H1 (cell line): ENCODE data around the gene VN1R5. TPM values are rescaled to one million over a fixed set of nuclear protein-coding genes. Genes with fewer than 3 reads are reported as not detected.

Source experiments
- CTCF ChIA-PET: fragments of 300-600 bp; sonication (Branson Sonifier 250); formaldehyde crosslinking; loops from one replicate; lab custom pipeline; 2021; ENCODE audit not compliant: partially characterized antibody; lab: Charles Lee
- POLR2A ChIA-PET: fragments of 300-600 bp; sonication (Branson Sonifier 250); formaldehyde crosslinking; loops from one replicate; lab custom pipeline; 2021; ENCODE audit warnings: inconsistent platforms; ENCODE audit not compliant: partially characterized antibody; lab: Charles Lee
- DNase-seq, 2 experiments: peaks; one replicate each; pipeline versions ENCODE4 v3.0.0 to v3.0.0-alpha.2; 2010 to 2022; ENCODE audit warnings: low spot score in 2 of 2, low read depth in 1 of 2, mixed read lengths in 1 of 2
- FAIRE-seq: peaks from 2 replicates; lab custom pipeline; 2011; peaks lifted over from hg19 to GRCh38; lab: Jason Lieb, UNC
- H2AFZ ChIP-seq: 2 replicates; pipeline ENCODE4 v1.8.1; 2012; ENCODE audit warnings: low read length, inconsistent platforms
- H2AK5ac ChIP-seq: 2 replicates; pipeline ENCODE4 v1.6.1; 2013; ENCODE audit warnings: low read depth, low read length
- H2BK120ac ChIP-seq: replicated peaks from 2 replicates; pipeline ENCODE3; 2013; ENCODE audit warnings: low read depth, low read length, inconsistent platforms
- H2BK12ac ChIP-seq: 2 replicates; pipeline ENCODE4 v1.6.1; 2013; ENCODE audit warnings: low read depth, low read length
- H2BK15ac ChIP-seq: 2 replicates; pipeline ENCODE4 v1.6.1; 2013; ENCODE audit warnings: low read length
- H2BK20ac ChIP-seq: 2 replicates; pipeline ENCODE4 v1.6.1; 2013; ENCODE audit warnings: low read length
- H2BK5ac ChIP-seq: 2 replicates; pipeline ENCODE4 v1.6.1; 2013; ENCODE audit warnings: low read depth, low read length
- H3K14ac ChIP-seq: 2 replicates; pipeline ENCODE4 v1.6.1; 2013; ENCODE audit warnings: inconsistent platforms; ENCODE audit not compliant: insufficient read length
- H3K18ac ChIP-seq: 2 replicates; pipeline ENCODE4 v1.6.1; 2013; ENCODE audit warnings: low read length; ENCODE audit errors: extremely low read depth
- H3K23ac ChIP-seq: 2 replicates; pipeline ENCODE4 v1.6.1; 2013; ENCODE audit warnings: inconsistent platforms; ENCODE audit not compliant: insufficient read length
- H3K23me2 ChIP-seq: 2 replicates; pipeline ENCODE4 v1.6.1; 2013; ENCODE audit warnings: low read depth, low read length
- H3K27ac ChIP-seq: 2 replicates; pipeline ENCODE4 v1.6.1; 2011; ENCODE audit warnings: low read depth, low read length, inconsistent platforms
- H3K27me3 ChIP-seq, 4 experiments: replicated peaks in 1 of 4; 1 replicate in 1 of 4; 2 replicates in 3 of 4; pipeline versions ENCODE4 v1.6.1 to v1.8.1; 2011 to 2013; ENCODE audit warnings: low read length in 3 of 4, mild to moderate bottlenecking in 3 of 4, inconsistent platforms in 2 of 4, mixed read lengths in 2 of 4, moderate library complexity in 1 of 4; ENCODE audit not compliant: control insufficient read depth in 3 of 4, insufficient read depth in 3 of 4; ENCODE audit errors: extremely low read depth in 1 of 4
- H3K36me3 ChIP-seq, 4 experiments: 2 replicates each; pipeline versions ENCODE4 v1.6.1 to v1.8.1; 2011 to 2013; ENCODE audit warnings: mild to moderate bottlenecking in 4 of 4, low read length in 3 of 4, moderate library complexity in 2 of 4, control low read depth in 1 of 4, inconsistent platforms in 1 of 4; ENCODE audit not compliant: insufficient read depth in 4 of 4, control insufficient read depth in 2 of 4
- H3K4ac ChIP-seq: replicated peaks from 2 replicates; pipeline ENCODE3; 2013; ENCODE audit warnings: low read length, low read depth, mixed read lengths, inconsistent platforms; ENCODE audit not compliant: insufficient read length
- H3K4me1 ChIP-seq, 4 experiments: replicated peaks in 1 of 4; 1 replicate in 1 of 4; 2 replicates in 3 of 4; pipeline versions ENCODE4 v1.6.1 to v1.8.1; 2011 to 2013; ENCODE audit warnings: low read length in 3 of 4, inconsistent platforms in 2 of 4, mixed read lengths in 1 of 4; ENCODE audit not compliant: insufficient read depth in 4 of 4, control insufficient read depth in 3 of 4
- H3K4me2 ChIP-seq, 2 experiments: 2 replicates each; pipeline versions ENCODE4 v1.6.1 to v1.8.1; 2011 to 2013; ENCODE audit warnings: low read depth in 2 of 2, low read length in 2 of 2, control low read depth in 1 of 2, inconsistent platforms in 1 of 2, mild to moderate bottlenecking in 1 of 2; ENCODE audit not compliant: insufficient read depth in 1 of 2
- H3K4me3 ChIP-seq, 4 experiments: fragments of 200-600, 300-600 bp in 1 of 4; sonication (generic), shearing (Covaris generic), sonication (Bioruptor Twin) in 1 of 4; 2 replicates each; pipeline versions ENCODE4 v1.5.1 to v1.8.1; 2011 to 2016; ENCODE audit warnings: low read length in 4 of 4, low read depth in 3 of 4, control low read depth in 2 of 4, inconsistent platforms in 2 of 4, mild to moderate bottlenecking in 2 of 4, mixed read lengths in 1 of 4, moderate library complexity in 1 of 4; ENCODE audit not compliant: insufficient read depth in 2 of 4; ENCODE audit errors: extremely low read depth in 1 of 4
- H3K56ac ChIP-seq: replicated peaks from 2 replicates; pipeline ENCODE3; 2013; ENCODE audit warnings: low read depth, mild to moderate bottlenecking, mixed read lengths, low read length, inconsistent platforms; ENCODE audit not compliant: insufficient read length
- H3K79me1 ChIP-seq: 2 replicates; pipeline ENCODE4 v1.6.1; 2013; ENCODE audit warnings: low read depth, low read length, control low read depth
- H3K79me2 ChIP-seq, 2 experiments: 2 replicates each; pipeline versions ENCODE4 v1.6.1 to v1.8.1; 2012 to 2013; ENCODE audit warnings: low read length in 2 of 2, mild to moderate bottlenecking in 2 of 2, inconsistent platforms in 1 of 2; ENCODE audit not compliant: insufficient read depth in 2 of 2, control insufficient read depth in 1 of 2
- H3K9ac ChIP-seq, 4 experiments: replicated peaks in 1 of 4; 1 replicate in 1 of 4; 2 replicates in 3 of 4; pipeline versions ENCODE4 v1.6.1 to v1.8.1; 2011 to 2013; ENCODE audit warnings: low read depth in 3 of 4, low read length in 3 of 4, control low read depth in 2 of 4, mild to moderate bottlenecking in 2 of 4, moderate library complexity in 2 of 4, inconsistent platforms in 1 of 4; ENCODE audit errors: extremely low read depth in 1 of 4
- H3K9me3 ChIP-seq, 2 experiments: 2 replicates each; pipeline versions ENCODE4 v1.6.1 to v1.8.1; 2012 to 2013; ENCODE audit warnings: mild to moderate bottlenecking in 2 of 2, moderate library complexity in 2 of 2, control low read depth in 1 of 2, inconsistent platforms in 1 of 2, low read depth in 1 of 2, low read length in 1 of 2, mixed read lengths in 1 of 2; ENCODE audit not compliant: insufficient read depth in 2 of 2
- H4K20me1 ChIP-seq, 2 experiments: replicated peaks in 1 of 2; 2 replicates each; pipeline versions ENCODE3 to v1.8.1; 2011 to 2013; ENCODE audit warnings: inconsistent platforms in 2 of 2, low read length in 2 of 2, mild to moderate bottlenecking in 1 of 2; ENCODE audit not compliant: insufficient read depth in 2 of 2, control insufficient read depth in 1 of 2
- H4K5ac ChIP-seq: 2 replicates; pipeline ENCODE4 v1.6.1; 2013; ENCODE audit warnings: low read length, low read depth, mixed read lengths, inconsistent platforms; ENCODE audit not compliant: insufficient read length
- H4K8ac ChIP-seq: 2 replicates; pipeline ENCODE4 v1.8.0; 2013; ENCODE audit warnings: mild to moderate bottlenecking, moderate library complexity, low read length, inconsistent platforms; ENCODE audit not compliant: insufficient read depth; ENCODE audit errors: extremely low read depth
- H4K91ac ChIP-seq: replicated peaks from 2 replicates; pipeline ENCODE3; 2013; ENCODE audit warnings: low read length, mixed read lengths, inconsistent platforms; ENCODE audit not compliant: insufficient read length
- BCL11A ChIP-seq, 2 experiments: IDR thresholded peaks; one replicate each; pipeline ENCODE4 v1.6.1; 2011; ENCODE audit warnings: low read depth in 2 of 2, low read length in 2 of 2, mild to moderate bottlenecking in 2 of 2
- BRCA1 ChIP-seq: IDR thresholded peaks from 2 replicates; pipeline ENCODE4 v1.6.1; 2012; ENCODE audit warnings: low read depth, low read length, improper control_type of control experiment
- CBX8 ChIP-seq: fragments of 300-800, 300-1000 bp; sonication (generic); IDR thresholded peaks from 2 replicates; pipeline ENCODE4 v1.7.1; 2016; ENCODE audit warnings: low read depth, low read length, borderline replicate concordance
- GABPA ChIP-seq: IDR thresholded peaks from 2 replicates; pipeline ENCODE4 v1.6.1; 2011; ENCODE audit warnings: mild to moderate bottlenecking, low read length, moderate library complexity, borderline replicate concordance; ENCODE audit not compliant: insufficient read depth
- HDAC2 ChIP-seq, 2 experiments: fragments of 300-600 bp in 1 of 2; sonication (generic) in 1 of 2; IDR thresholded peaks; 2 replicates each; pipeline ENCODE4 v1.6.1; 2011 to 2012; ENCODE audit warnings: low read depth in 2 of 2, low read length in 2 of 2, mild to moderate bottlenecking in 2 of 2, moderate library complexity in 2 of 2, borderline replicate concordance in 1 of 2, inconsistent platforms in 1 of 2
- JUND ChIP-seq: IDR thresholded peaks from 2 replicates; pipeline ENCODE4 v1.6.1; 2011; ENCODE audit warnings: mild to moderate bottlenecking, improper control_type of control experiment, low read length
- KDM1A ChIP-seq: fragments of 200-600, 300-600 bp; sonication (generic); IDR thresholded peaks from 2 replicates; pipeline ENCODE4 v1.7.1; 2016; ENCODE audit warnings: mild to moderate bottlenecking, low read length, borderline replicate concordance
- KDM5A ChIP-seq: fragments of 200-600 bp; IDR thresholded peaks from 2 replicates; pipeline ENCODE4 v1.7.1; 2012; ENCODE audit warnings: mild to moderate bottlenecking, low read length, inconsistent platforms, mixed read lengths
- POLR2A ChIP-seq, 2 experiments: IDR thresholded peaks; 1 replicate in 1 of 2; 2 replicates in 1 of 2; pipeline ENCODE4 v1.6.1; 2011; ENCODE audit warnings: low read depth in 2 of 2, low read length in 2 of 2, mild to moderate bottlenecking in 2 of 2; ENCODE audit errors: control extremely low read depth in 1 of 2
- RAD21 ChIP-seq, 2 experiments: IDR thresholded peaks in 1 of 2; conservative IDR thresholded peaks in 1 of 2; 2 replicates each; pipeline ENCODE4 v1.6.1; 2011; ENCODE audit warnings: low read depth in 2 of 2, low read length in 2 of 2, improper control_type of control experiment in 1 of 2, inconsistent platforms in 1 of 2, mild to moderate bottlenecking in 1 of 2, moderate library complexity in 1 of 2
- SIRT6 ChIP-seq: IDR thresholded peaks from one replicate; pipeline ENCODE4 v1.7.1; 2012; ENCODE audit warnings: low read length, inconsistent platforms
- SP1 ChIP-seq: IDR thresholded peaks from 2 replicates; pipeline ENCODE4 v1.6.1; 2011; ENCODE audit warnings: low read depth, low read length
- SP2 ChIP-seq: IDR thresholded peaks from 2 replicates; pipeline ENCODE4 v1.6.1; 2012; ENCODE audit warnings: mild to moderate bottlenecking, low read length, inconsistent platforms
- USF2 ChIP-seq: IDR thresholded peaks from 2 replicates; pipeline ENCODE4 v1.6.1; 2011; ENCODE audit warnings: low read length, improper control_type of control experiment
- YY1 ChIP-seq: IDR thresholded peaks from 2 replicates; pipeline ENCODE4 v1.6.1; 2011; ENCODE audit warnings: low read depth, mild to moderate bottlenecking, low read length
- WGBS, 2 experiments: shearing (Covaris generic) in 1 of 2; methylation state at CpG; one replicate each; pipeline versions ENCODE4 v1.1.6 to v1.1.7; 2013 to 2015; ENCODE audit warnings: low lambda C conversion rate in 2 of 2, mixed read lengths in 2 of 2, inconsistent platforms in 1 of 2, low coverage in 1 of 2, missing lambda C conversion rate in 1 of 2; ENCODE audit not compliant: insufficient replicate concordance in 2 of 2, insufficient coverage in 1 of 2, insufficient read length in 1 of 2; ENCODE audit errors: extremely low coverage in 1 of 2, missing lambda C conversion rate in 1 of 2; 5-methylcytosine and 5-hydroxymethylcytosine counted together
- polyA plus RNA-seq, 7 experiments: library from polyadenylated mRNA; depleted of rRNA in 3 of 7; stranded (reverse) in 5 of 7; unstranded in 2 of 7; fragments of >200 nt in 5 of 7; fragments of 200-250 nt in 2 of 7; gene quantifications; 1 replicate in 5 of 7; 2 replicates in 1 of 7; 4 replicates in 1 of 7; pipeline versions ENCODE4 v1.2.1 to v1.2.3, GENCODE V29; 2011 to 2013; ENCODE audit warnings: missing spikeins in 2 of 7, mixed read lengths in 2 of 7
- total RNA-seq: library from RNA; stranded (reverse); fragmentation: NEBNext Ultra II Directional; extraction: Animal tissue kit (Norgen Biotek cat#: 25700); gene quantifications from 2 replicates; pipeline ENCODE4 v1.2.1, GENCODE V29; 2021

The VN1R5 gene
- total and polyA plus RNA-seq, 2 of the 8 experiments (the other 6 are each of a cell fraction or from before 2014, with no cell fraction given), result not detected

DNA sequence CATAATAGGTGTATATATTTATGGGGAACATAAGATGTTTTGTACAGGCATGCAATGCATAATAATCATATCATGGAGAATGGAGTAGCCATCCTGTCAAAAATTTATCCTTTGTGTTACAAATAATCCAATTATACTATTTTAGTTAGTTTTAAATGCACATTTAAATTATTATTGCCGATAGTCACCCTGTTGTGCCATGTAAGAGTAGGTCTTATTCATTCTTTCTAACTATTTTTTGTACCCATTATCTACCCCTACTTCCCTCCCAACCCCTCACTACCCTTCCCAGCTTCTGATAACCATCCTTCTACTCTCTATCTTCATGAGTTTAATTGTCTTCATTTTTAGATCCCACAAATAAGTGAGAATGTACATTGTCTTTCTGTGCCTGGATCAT is 8.3 kb upstream of the VN1R5 start:
- H3K9me3 ChIP-seq, result no peaks in the 10 kb centered on the region; a peak in 1 of 4 replicates
- H3K9ac ChIP-seq, result no peak overlapping the region
- no peak overlapping the region for H4K5ac ChIP-seq
- WGBS, 2 experiments, result 92% methylated on average over 1 of the region's 1 CpG; no CpG with 5 or more reads in 1 of the 2 experiments
- FAIRE-seq (no peak), DNase-seq (no peak)
- CTCF ChIA-PET, result no interaction called here
- H3K23me2 ChIP-seq, result no peaks in the 10 kb centered on the region
- no peak overlapping the region for H3K14ac ChIP-seq
- no peaks in the 10 kb centered on the region for H3K79me1 ChIP-seq
- no peaks in the 10 kb centered on the region for H4K20me1 ChIP-seq
- no peak overlapping the region for H3K56ac ChIP-seq
- H3K4ac ChIP-seq, result no peak overlapping the region
- H3K4me1 ChIP-seq, result no peaks in the 10 kb centered on the region
- H3K36me3 ChIP-seq, result no peaks in the 10 kb centered on the region
- H2BK120ac ChIP-seq, result no peak overlapping the region
- no peaks in the 10 kb centered on the region for H3K27me3 ChIP-seq
- H2AK5ac ChIP-seq, result no peak overlapping the region
- no peak overlapping the region for H2BK15ac ChIP-seq
- H3K23ac ChIP-seq, result no peak overlapping the region
- no peak overlapping the region for H2AFZ ChIP-seq
- TF ChIP-seq BRCA1, result no peak
- TF ChIP-seq CBX8, result no peak
- no peak for TF ChIP-seq YY1
- TF ChIP-seq KDM1A, result no peak
- TF ChIP-seq BCL11A (IDR thresholded peaks at IDR 0.05; ENCODE audit: low read depth in 2 of 2, low read length in 2 of 2), result no peak
- TF ChIP-seq KDM5A, result no peak
- TF ChIP-seq SIRT6, result no peak
- TF ChIP-seq POLR2A (IDR thresholded peaks at IDR 0.05; ENCODE audit: control extremely low read depth in 1 of 2, low read depth in 2 of 2, low read length in 2 of 2), result no peak
- no peak for TF ChIP-seq GABPA
- TF ChIP-seq USF2, result no peak
- no peak for TF ChIP-seq JUND
- TF ChIP-seq HDAC2 (IDR thresholded peaks at IDR 0.05; ENCODE audit: borderline replicate concordance in 1 of 2, low read depth in 2 of 2, low read length in 2 of 2), result no peak
- no peak for TF ChIP-seq SP1
- no peak for TF ChIP-seq RAD21 (IDR thresholded peaks at IDR 0.05 in 1 of 2, conservative IDR thresholded peaks at IDR 0.05 in 1 of 2; ENCODE audit: low read depth in 2 of 2, low read length in 2 of 2)
- TF ChIP-seq SP2, result no peak
- POLR2A ChIA-PET, result no interaction called here
- no peak overlapping the region for H3K4me2 ChIP-seq
- H2BK20ac ChIP-seq, result no peak overlapping the region
- H4K8ac ChIP-seq, result no peak overlapping the region
- no peak overlapping the region for H2BK5ac ChIP-seq
- no peaks in the 10 kb centered on the region for H3K79me2 ChIP-seq
- no peak overlapping the region for H4K91ac ChIP-seq
- no peak overlapping the region for H3K4me3 ChIP-seq
- H3K18ac ChIP-seq, result no peak overlapping the region
- no peak overlapping the region for H2BK12ac ChIP-seq
- no peak overlapping the region for H3K27ac ChIP-seq
